K562 (cell line): ENCODE measurements around the gene RNF151. TPM values are rescaled to one million over a fixed set of nuclear protein-coding genes. Genes with fewer than 3 reads are reported as not detected.

Source experiments
- SMARCB1 ChIP-seq: IDR thresholded peaks from 2 replicates; pipeline ENCODE4 v1.6.1; 2011; ENCODE audit warnings: improper control_type of control experiment, low read depth; ENCODE audit not compliant: insufficient read length
- TAF15 ChIP-seq: fragments of 200-400 bp; formaldehyde crosslinking; IDR thresholded peaks from 2 replicates; pipeline ENCODE4 v1.6.1; 2017; ENCODE audit warnings: mild to moderate bottlenecking, low read depth, low read length, moderate library complexity
- XRCC4 ChIP-seq: IDR thresholded peaks from one replicate; pipeline ENCODE4 v1.6.1; 2011; ENCODE audit not compliant: insufficient read depth, insufficient read length; ENCODE audit errors: extremely low read depth
- ZNF318 ChIP-seq, 2 experiments: fragments of 450-650 bp; IDR thresholded peaks; 2 replicates each; pipeline ENCODE4 v1.6.1; 2016; ENCODE audit warnings: mild to moderate bottlenecking in 2 of 2, borderline replicate concordance in 1 of 2, low read depth in 1 of 2, moderate library complexity in 1 of 2
- ZNF592 ChIP-seq: fragments of 450-650 bp; IDR thresholded peaks from 2 replicates; pipeline ENCODE4 v1.6.1; 2017; ENCODE audit warnings: antibody characterized with exemption, mild to moderate bottlenecking
- polyA plus RNA-seq, 8 experiments: library from polyadenylated mRNA; depleted of rRNA in 4 of 8; stranded (reverse) in 5 of 8; unstranded in 3 of 8; fragments of >200 nt; fragmentation: Nextera tagmentation in 2 of 8; fragmentation: Illumina TruSeq in 1 of 8; extraction: Ambion mirVana in 2 of 8; extraction: Trizol in 1 of 8; gene quantifications; 2 replicates each; pipeline versions ENCODE4 v1.2.1 to v1.2.3, GENCODE V29; 2011 to 2014; ENCODE audit warnings: inconsistent platforms in 1 of 8, missing spikeins in 1 of 8
- total RNA-seq, 7 experiments: library from RNA; depleted of rRNA in 6 of 7; stranded (reverse); fragments of >200 nt in 6 of 7; fragmentation: Illumina TruSeq in 2 of 7; extraction: Trizol in 2 of 7; gene quantifications; 2 replicates each; pipeline versions ENCODE4 v1.2.1 to v1.2.3, GENCODE V29; 2011 to 2021; ENCODE audit warnings: low replicate concordance in 1 of 7

The RNF151 gene
- total and polyA plus RNA-seq, 9 of the 15 experiments (the other 6 are each of a cell fraction or from before 2014, with no cell fraction given) = not detected

GRCh38 chr16:1929578-1930337 lies 36.9 kb upstream of the RNF151 start (continued):
- TF ChIP-seq ZNF318 (IDR thresholded peaks at IDR 0.05; ENCODE audit: borderline replicate concordance in 1 of 2, low read depth in 1 of 2) (no peak), XRCC4 (no peak), TAF15 (no peak), SMARCB1 (no peak), ZNF592 (peak; percentile 98)
